Activated T-helper 1 cell treated with Interleukin-2 at 50 U/mL for 16 hours (primary cell): ENCODE data around the gene HMX3.

ENCODE experiments used
- DNase-seq: peaks from one replicate; pipeline ENCODE4 v3.0.0-alpha.2; 2020; ENCODE audit warnings: low read depth

Gene HMX3

DNA sequence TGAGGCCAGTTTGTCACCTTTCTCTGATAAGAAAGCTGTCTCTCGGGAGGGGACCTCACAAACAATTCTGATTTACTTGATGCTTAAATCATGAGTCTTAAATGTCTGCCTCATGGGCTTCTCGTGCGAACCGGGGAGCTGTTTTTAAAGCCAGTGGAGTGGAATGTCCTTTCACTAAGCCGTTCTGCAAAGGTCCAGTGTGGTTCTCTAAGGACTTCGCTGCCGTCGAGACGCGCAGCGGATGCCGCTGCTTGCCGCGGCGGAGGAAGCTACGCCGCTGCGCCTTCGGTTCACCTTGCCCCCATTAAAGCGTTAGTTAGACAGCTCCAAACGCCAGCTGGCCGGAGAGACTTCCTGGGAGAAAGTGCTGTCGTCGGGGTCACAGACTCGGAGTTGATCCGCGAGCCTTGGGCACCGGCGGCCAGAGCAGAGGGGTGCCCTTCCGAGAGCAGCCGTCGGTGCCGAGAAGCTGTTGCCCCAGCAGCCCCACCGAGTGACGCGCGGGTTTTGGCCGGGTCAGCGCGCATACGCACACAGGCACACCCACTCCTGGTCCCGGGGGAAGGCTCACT is 1.3 kb upstream of the HMX3 start:
- no peak for DNase-seq

DNA sequence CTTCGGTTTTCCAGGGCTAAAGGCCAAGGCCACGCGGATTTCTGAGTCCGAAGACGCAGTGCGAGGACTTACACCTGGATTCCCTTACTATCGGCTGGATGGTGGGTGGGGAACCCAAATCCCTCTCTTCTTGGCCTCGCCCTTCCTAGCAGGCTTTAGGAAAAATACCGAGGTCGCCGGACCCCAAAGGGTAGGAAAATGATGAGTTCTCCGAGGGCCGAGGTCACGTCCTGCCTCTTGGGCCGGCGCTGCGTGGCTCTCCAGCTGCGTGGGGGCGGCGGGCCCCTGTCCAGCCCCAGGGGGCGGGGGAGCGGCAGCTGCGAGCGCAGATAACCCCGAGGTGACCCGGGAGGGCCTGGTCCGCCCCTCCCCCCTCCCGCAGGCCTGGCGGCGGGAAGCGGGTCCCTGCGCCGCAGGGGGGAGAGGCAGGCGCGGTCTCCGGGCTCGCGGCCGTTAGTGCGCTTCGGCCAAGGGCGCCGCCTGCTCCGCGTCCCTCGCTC is 805 bp upstream of the HMX3 start:
- no peak for DNase-seq

DNA sequence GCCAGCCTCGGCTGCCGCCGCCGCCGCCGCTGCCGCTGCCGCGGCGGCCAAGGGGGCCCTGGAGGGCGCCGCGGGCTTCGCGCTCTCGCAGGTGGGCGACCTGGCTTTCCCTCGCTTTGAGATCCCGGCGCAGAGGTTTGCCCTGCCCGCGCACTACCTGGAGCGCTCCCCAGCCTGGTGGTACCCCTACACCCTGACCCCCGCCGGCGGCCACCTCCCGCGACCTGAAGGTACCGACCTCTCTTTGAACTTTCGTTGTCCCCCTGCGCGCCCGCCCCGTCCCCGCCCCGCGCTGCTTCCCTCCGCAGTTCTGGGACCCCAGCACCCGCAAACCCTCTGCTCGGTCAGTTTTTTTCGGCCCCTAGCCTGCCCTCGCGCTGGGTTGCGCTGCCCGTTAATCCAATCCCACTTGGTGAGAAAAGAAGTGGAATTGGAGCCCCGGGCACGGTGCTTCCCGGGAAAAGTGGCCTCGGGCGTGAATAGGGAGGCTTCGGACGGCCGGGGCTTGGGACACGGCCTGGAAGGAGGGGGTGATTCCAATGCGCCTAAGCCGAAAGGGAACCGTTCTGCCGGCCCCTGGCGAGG is 543 bp downstream of the HMX3 start:
- DNase-seq: no peak

DNA sequence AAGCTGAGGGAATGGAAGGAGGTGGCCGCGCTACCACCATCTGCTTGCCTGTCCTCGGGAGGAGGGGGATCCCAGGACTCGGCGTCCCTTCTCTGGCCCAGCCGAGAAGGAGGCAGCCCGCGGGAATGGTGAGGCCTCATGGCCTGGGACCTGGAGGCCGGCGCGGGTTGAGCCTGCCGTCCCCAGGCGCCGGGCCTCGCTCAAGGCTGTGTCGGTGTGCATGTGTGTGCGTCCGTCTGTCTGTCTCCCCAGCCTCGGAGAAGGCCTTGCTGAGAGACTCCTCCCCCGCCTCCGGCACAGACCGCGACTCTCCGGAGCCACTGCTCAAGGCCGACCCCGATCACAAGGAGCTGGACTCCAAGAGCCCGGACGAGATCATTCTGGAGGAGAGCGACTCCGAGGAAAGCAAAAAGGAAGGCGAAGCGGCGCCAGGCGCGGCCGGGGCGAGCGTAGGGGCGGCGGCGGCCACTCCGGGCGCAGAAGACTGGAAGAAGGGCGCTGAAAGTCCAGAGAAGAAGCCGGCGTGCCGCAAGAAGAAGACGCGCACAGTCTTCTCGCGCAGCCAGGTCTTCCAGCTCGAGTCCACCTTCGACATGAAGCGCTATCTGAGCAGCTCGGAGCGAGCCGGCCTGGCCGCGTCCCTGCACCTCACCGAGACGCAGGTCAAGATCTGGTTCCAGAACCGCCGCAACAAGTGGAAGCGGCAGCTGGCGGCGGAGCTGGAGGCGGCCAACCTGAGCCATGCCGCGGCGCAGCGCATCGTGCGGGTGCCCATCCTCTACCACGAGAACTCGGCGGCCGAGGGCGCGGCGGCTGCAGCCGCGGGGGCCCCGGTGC is 1.3 kb downstream of the HMX3 start:
- DNase-seq: no peak

DNA sequence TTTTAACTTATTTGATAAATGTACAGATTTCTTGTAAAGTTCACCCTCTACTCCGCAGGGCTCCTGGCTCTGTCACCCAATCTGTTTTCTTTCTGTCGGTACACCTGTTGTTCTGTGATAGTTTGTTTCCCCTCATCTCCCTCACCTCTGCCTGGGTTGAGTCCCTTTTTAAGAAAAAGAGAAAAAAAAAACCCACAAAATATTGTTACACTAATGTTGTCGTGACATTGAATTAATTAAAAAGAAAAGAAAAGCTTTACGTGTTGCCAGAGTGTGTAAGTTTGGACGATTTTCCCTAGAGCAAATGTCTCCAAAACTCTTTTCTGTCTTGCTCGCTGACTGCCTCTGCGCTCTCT is 3.4 kb downstream of the HMX3 start:
- no peak for DNase-seq

DNA sequence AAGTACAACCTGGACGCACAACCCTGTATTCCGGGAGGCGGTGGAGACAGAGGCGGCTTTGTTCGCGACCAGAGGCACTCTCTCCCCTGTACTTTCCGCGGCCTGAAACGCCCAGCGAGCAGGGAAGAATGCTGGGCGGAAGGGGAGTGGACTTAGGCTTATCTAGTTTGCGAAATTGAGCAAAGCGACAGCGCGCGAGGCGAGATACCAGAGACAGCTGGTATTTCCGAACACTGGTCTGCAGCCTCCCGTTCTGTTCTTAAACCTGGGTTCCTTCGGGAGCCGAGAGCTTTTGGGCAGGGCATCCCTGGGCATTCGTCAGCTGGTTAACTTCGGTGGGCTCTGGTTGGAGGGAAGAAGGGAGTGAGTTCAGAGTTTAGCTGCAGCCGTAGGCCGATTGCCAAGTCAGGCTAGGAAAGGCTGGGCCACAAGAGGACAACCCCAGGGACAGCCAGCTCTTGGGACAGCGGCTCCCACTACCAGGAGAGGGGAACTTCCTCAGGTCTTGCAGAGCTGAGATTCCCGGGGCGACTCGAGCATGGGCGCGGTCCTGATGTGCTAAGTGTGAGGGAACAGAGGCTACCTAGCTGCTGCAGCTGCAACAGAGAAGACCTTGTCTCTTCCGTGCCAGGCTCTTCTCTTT is 3.9 kb downstream of the HMX3 start:
- DNase-seq: no peak

DNA sequence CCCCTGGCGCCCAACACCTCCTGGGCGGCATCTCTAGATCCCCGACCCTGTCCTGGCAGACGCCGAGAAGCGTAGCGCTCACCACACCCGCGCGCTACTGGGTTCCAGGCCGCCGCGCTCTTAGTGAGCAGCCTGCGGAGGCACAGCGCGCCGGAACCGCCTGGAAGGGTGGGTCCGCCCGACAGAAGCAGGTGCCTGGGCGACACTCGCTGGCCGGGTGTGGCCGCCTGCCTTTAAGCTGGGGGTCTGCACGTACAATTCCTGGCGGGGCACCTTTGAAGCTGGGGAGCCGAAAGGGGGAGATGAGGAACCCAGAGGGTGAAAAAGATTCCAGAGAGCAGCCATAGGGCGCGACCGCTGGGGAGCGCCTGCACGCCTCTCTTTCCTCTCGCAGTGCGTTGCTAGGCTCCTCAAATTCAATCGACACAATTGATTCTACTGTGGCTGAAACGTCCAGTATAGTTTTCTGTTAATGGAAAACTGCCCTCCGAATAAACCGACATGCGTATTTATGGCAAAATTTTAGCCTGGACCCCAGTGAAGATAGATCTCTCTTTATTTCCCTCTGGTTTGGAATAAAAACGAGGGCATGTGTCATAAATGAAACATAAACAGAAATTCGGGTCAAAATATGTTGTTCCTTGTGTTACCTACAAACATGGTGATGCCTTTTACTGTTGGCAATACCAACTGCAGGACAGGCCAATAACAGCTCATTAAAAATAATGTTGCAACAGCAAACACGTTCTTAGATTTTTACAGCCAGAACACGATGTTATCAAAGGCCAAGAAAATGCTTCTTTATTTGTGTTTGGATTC is 4.6 kb downstream of the HMX3 start:
- no peak for DNase-seq

DNA sequence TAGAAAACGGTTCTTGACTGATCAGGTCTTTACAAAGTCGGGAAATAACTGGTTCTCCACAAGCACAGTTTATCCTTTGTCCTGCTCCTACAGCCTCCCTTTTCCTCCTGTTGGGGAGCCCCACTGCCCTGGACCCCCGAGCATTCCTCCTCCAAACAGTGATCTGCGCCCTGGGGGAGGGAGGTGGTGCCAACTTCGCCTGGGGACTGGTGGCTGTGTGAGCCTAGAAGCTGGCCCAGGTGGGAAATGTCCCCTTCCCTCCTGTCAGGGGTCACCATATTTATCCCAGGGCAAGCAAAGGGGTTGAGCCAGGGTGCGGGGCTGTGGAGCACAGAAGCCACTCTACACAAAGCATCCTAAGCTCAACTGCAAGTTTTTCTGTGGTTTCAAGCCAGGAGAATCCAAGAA is 5.2 kb downstream of the HMX3 start:
- no peak for DNase-seq

DNA sequence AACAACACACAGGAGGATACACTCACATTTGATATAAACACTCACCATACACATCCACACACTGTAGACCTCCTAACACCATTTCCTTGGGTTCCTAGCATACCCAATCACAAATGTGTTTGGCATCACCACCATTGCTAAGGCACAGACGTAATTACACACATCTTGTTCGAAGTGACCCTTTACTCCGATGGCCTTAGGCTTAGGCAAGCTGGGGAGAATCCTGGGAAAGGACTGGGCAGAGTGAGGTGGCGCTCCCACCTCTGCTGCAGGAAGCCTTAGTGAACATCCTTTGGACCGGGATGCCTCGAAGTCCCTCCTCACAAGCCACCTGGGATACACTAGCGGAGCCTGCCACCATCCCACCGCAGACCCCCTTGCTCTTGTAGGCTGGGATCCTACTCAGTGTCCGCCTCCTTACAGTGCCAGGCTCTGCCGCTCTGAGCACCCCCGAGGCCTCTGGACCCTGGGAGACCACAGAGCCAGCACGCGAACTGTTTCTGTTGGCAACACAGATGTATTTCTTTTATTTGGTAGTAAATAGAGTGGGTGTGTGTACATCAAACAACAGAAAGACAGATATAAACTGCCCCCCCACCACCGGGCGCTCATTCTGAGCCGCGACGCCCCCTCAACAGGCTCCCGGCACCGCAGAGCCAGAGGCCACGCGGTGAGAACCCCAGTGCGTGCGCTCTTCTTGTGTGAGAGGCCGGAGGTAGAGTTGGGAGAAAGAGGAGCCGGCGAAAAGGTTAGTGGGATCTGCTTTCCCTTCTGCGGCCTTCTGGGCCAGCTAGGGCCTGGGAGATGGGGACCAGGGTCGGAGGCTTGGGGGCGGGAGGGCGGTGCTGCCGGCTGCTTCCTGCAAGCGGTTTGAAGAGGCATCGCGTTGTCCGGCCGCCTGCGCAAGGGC is 6.3 kb downstream of the HMX3 start:
- no peak for DNase-seq

DNA sequence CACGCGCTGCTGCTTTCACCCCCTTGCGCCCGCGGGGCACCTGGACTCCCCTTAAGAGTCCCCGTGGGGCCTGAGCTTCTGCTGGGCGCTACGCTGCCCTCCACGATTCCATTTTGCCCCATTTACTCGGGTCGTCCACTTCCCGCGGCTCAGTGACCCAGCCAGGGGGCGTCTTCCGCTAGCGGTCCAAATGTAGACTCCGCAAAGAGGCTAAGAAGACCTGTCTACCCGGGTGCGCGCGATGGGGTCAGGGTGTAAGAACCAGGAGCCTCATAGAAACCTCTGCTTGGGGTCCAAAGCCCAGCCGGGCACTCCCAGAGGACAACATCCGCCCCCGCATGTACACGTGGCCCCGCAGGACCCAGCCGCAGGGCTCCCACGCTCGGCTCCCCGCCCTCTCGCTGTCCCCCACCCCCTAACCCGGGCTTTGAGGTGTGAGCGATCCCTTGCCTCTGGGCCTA is 7.0 kb downstream of the HMX3 start:
- no peak for DNase-seq

DNA sequence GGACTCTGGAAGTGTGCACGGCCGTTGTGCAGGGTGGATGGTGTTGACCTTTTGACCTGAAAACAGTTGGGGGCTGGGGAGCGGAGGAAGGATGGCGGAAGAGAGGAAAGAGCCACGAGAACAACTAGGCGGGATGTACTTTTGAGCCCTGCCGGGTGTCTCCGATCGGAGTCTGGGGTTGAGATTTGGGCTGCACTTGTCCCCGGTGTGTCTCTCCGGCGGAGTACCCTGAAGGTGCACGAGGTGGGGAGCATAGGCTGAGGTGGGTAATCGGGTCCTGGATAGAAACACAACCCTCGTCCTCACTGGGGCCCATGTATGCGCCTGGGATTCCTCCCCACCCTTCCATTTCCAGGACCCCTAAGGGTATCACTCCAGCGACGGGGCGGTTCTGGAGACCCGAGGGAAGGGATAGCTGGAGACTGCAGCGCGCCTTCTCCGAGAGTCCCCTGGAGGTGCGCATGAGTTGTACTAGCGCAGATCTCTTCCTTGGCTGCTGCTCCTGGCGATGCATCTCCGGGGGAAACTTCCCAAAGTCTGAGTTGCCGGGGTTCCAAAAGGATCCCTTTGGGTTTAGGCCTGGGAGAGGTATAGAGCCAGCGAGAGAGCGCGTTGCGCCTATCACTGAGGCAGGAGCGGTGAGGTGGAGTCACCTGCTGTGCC is 7.5 kb downstream of the HMX3 start:
- DNase-seq: no peak

DNA sequence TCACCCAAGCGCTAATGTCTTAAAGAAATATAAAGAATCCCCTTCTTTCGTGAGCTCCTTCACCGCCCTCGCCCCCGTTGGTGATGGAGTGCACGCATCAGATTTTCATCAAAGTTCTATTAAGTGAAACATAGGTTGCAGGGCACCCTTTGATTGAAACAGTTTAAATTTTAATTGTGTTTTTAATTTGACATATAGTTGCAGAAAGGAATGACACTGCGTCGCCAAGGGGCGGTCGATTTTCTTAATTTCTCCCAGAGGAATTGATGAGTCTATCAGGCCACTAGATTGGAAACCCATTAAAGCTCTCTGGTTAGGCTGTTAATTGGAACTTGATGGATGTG is 8.0 kb downstream of the HMX3 start:
- no peak for DNase-seq

DNA sequence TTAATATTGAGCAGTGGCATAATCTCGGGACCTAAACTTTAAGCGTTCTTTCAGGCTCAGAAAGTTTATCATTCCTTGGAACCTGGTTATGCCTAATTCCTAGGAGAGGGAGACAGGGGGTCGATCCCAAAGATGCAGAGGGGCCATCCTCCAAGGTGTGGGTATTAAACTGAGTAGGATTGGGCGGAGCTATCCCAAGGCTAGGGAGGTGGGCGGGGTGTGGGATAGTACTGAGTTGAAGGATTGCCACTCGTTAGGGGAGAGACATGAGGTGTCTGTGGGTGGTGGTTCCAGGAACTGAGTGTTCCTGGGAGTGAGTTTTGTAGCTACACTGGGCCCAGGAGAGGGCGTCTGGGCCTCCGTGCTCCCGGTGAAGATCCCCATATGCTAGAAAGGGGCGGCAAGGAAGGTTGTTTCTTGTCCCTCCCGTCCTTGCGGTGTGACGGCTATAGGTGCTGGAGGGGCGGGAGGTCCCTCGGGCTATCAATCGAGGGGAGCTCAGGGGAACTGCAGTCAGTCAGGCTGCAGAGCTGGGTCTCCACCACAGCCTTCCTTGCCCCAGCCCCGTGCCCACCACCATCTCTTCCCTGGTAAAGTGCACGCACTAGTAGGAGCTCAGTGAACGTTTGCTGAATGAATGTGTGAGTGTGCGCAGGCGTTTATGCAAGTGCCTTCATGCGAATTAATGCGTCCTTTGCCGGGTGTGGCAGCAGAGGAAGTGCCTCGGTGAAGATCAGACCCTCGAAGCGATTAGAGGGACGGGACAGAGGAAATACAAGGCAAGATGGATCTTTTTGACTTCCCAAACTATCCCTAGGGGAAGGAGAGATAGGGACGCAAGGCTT is 9.1 kb downstream of the HMX3 start:
- no peak for DNase-seq

DNA sequence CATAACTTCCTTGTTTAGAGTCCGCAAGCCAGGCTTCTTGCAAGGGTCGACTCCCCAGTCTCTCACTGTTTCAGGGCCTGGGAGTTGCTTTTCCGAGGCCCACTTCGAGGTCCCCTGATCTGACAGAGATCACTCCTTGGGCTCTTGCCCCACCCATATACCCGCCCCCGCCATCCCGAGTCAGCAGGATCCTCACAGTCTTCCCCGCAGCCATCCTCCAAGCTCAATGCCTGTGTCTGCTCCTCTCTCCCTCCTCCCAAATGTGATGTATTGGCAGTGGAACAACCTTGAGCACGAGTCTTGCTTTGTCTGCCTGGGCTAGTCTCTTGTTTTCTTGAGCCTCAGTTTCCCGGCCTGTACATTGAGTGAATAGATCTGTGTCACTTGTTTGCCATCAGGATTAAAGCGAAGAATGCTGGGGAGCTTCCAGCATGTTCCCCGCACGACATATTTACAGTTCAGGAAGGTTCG is 9.8 kb downstream of the HMX3 start:
- DNase-seq: no peak

DNA sequence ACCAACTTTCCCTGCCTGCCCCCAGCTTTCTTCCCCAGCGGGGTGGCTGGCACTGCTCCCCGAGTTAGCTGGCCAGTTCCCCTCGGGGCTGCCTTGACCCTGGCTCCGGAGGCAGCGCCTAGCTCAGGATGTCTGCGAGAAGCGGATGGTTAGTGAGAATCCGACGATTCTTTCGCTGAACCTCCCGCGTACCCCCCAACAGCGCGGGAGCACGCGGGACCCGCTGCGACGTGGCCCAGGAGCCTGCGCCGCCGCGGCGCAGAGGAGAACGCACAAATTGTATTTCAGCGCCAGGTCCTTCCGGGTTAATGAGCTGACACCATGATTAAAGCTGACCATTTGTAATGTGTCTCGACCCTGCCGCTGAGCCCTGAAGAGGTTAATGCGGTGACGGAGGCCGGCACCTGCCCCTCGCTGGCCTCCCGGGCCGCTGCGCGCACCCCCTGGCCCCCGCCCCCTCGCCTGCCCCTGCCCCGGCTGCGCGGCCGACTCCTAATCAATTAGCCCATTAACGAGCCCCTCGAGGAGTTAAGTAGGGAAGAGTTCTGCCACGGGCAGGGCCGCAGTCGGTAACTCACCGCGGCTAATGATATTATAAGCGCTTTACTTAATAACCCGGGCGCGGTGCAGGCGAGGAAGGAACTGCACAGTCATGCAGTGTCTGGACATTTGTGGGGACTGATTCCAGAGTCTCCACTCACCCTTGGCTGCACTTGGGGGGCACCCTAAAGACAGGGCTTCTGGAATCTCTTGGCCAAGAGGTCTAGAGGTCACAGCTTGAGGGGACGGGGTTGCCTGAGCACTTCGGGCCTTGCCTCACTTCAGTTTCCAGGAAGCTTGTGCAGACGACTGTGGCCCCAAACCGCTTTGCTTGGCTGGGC is 10.5 kb downstream of the HMX3 start:
- DNase-seq: no peak

DNA sequence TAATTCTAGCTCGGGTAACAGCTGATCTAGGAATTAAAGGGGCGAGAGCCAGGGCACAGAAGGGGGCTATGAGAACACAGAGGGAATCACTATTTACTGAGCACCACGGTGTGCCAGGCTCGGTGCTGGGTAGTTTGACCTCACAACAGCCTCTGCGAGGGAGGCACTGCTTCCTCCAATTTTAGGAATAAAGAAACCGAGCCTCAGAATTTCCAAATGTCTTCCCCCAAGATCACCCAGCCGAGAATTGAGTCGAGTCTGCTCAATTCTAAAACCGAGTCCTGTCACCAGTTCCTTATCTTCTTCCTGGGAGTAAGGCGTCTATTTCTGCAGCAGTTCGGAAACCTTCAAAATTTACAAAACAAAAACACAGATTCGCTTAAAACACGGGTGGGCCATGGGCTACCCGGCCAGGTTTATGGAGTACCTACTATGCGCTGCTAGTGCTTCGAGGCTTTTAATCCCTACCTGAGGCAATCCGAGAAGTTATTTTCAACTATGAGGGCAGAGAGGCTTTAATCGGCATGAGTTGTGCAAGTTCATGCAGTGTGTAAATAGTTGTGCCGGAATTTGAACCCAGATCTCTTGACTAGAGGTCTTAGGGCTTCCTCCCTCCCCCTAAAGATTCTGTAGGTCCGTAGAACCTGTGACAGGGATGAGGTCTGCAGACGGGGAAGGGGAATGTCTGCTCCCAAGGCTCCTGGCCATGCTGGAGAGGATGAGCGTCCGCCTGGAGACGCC is 11.3 kb downstream of the HMX3 start:
- no peak for DNase-seq

DNA sequence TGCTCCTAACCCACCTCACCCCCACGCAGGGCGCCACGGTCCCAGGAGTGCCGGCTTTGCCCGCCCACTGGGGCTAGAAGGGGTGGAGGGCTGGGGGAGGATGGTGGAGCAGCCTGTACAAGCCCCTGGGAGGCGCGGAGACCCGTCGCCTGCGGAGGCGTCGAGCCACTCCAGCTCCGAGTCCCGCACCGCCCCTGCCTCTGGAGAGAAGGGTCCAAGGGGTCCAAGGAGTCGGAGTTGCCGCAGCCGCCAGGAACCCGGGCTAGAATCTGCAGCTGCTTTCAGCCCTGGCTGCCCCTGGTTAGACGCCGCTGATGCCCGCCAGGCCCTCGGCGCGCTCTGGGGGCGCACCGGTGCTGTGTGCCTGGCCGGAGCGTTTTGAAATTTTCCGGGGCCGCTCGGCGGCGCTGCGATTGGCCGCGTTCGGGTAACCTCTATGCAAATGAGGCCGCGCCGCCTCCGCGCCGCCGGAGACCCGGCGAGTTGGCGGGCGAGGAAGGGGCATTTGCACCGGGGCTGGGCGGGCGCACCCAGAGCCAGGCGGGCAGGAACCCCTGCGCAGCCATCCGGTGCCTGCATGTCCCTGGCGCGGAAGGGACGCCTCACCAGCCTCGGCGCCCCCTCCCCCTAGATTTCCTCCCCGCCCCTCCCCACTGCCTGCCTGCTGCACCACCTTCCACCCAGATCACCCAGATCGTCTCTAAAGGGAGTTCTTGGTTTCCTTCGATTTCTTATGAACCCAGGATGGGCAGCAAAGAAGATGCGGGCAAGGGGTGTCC is 12.1 kb downstream of the HMX3 start, which contains the start of gene HMX2:
HMX2 (plus strand) TSS at position 502 of the 779 bp plus-strand sequence; CDS start at position 745, 243 bp downstream.
- no peak for DNase-seq
